Right lung (tissue), 5 donors: ENCODE results near the gene KIAA1191. TPM values are rescaled to one million over a fixed set of nuclear protein-coding genes. Genes with fewer than 3 reads are reported as not detected.

Experiments used
- DNase-seq, 2 donors: peaks; one replicate each; pipeline ENCODE4 v3.0.0-alpha.2; 2013
- polyA plus RNA-seq, 5 donors: library from polyadenylated mRNA; unstranded; fragments of 120-200 nt; gene quantifications; one replicate each; pipeline versions ENCODE4 v1.2.1 to v1.2.3, GENCODE V29; 2013; ENCODE audit warnings: inconsistent platforms in 1 of 5, low replicate concordance in 1 of 5; ENCODE audit not compliant: insufficient read length in 5 of 5, insufficient read depth in 1 of 5

The KIAA1191 gene
- polyA plus RNA-seq, 5 donors = 142 to 174 (median 161) TPM

GRCh38 chr5:176368726-176369125 lies 7.2 kb upstream of the KIAA1191 start:
- no peak for DNase-seq

GRCh38 chr5:176366232-176366894 lies 4.8 kb upstream of the KIAA1191 start:
- DNase-seq = no peak

GRCh38 chr5:176365351-176366231 lies 4.0 kb upstream of the KIAA1191 start, which contains the start of gene ARL10:
Gene ARL10 (plus strand): TSS chr5:176365487. CDS start chr5:176365564, 77 bp downstream.
- DNase-seq = peak; percentile 19 to 49

GRCh38 chr5:176364765-176365350 lies 3.3 kb upstream of the KIAA1191 start:
- DNase-seq = no peak

GRCh38 chr5:176362233-176362490 lies 598 bp upstream of the KIAA1191 start:
- no peak for DNase-seq

GRCh38 chr5:176360894-176361436 lies 599 bp downstream of the KIAA1191 start:
- DNase-seq = no peak

GRCh38 chr5:176359658-176360057 lies 1.9 kb downstream of the KIAA1191 start:
- DNase-seq = no peak

GRCh38 chr5:176356179-176356566 lies 5.4 kb downstream of the KIAA1191 start:
- no peak for DNase-seq

- no peak for DNase-seq
Observed at GRCh38 chr5:176355400-176356178, 6.0 kb downstream of the KIAA1191 start.

- DNase-seq = no peak
Observed at GRCh38 chr5:176353533-176353932, 8.0 kb downstream of the KIAA1191 start.

GRCh38 chr5:176352116-176352878 lies 9.3 kb downstream of the KIAA1191 start:
- DNase-seq = no peak

GRCh38 chr5:176350416-176350815 lies 11.1 kb downstream of the KIAA1191 start:
- peak; percentile 47 to 50 for DNase-seq

GRCh38 chr5:176342766-176343458 lies 18.7 kb downstream of the KIAA1191 start:
- no peak for DNase-seq

- no peak for DNase-seq
Observed at GRCh38 chr5:176342158-176342483, 19.4 kb downstream of the KIAA1191 start.

GRCh38 chr5:176341325-176342157 lies 20.0 kb downstream of the KIAA1191 start:
- DNase-seq = no peak

GRCh38 chr5:176339304-176339703 lies 22.3 kb downstream of the KIAA1191 start:
- DNase-seq = no peak

GRCh38 chr5:176337913-176338312 lies 23.7 kb downstream of the KIAA1191 start:
- DNase-seq = no peak

- no peak for DNase-seq
Observed at GRCh38 chr5:176334031-176334770, 27.4 kb downstream of the KIAA1191 start.

- no peak for DNase-seq
Observed at GRCh38 chr5:176320577-176320976, 41.0 kb downstream of the KIAA1191 start.
